Effector CD8-positive, alpha-beta T cell (primary cell): ENCODE measurements around the gene GPR32.
"Not testable (repeated sequence)": the region's sequence is repeated elsewhere in the genome, so short reads cannot be mapped to it uniquely, and the experiment has no call there.

Experiments used
- DNase-seq: peaks from one replicate; lab custom pipeline; 2025; lab: John Stamatoyannopoulos, UW

Gene GPR32

DNA sequence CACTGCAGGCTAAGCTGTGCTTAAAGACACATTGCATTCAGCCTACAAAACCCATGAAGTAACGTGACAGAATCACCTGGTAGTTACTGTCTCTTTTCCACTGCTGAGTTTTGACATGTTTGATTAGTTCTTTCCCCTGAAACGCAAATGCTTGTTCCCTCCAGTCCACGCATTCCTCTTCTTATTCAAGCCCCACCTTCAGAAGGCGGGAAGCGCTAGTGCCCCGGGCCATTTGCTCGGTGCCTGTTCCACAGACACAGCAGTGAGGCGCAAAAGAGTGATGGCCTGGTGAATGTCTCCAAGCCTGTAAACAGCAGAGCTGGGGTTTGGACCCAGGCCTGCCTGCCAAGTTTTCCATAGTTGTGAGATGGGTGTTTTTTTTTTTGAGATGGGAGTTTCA is 30.8 kb downstream of the GPR32 start:
- DNase-seq = no peak

DNA sequence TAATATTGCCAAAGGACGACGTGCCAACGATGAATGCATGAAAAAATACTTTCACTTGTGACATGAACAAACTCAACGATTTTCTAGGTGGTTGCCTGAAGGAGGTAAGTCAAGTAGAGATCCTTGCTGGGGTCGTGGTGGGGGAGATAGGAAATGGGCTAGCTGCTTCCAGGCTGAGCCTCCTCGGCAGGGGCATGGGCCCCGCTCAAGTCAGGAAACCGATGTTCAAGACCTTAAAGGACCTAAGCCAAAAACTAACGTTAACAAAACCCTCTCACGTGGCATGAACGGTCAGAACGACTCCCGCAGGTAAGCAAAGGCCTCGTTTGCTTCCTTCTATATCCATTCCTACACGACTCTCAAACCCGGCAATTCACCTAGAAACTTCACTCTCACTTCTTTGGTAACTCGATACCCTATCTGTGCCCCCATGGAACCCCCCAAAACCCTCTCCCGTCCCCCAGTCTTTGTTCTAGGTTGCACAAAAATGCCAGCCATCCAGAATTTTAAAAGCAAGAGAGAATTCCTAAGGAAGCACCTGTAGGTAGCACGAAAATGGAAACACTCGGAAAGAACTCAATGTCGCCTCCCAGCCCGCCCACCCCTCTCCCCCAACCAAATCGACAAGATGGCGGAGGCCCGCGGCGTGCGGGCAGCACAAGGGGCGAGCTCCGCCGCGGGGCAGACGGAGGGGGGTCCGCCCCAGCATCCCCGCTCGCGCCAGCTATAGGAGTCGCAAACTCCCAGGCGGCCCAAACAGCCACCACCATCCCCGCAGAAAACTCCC is 33.6 kb downstream of the GPR32 start:
- DNase-seq = no peak

DNA sequence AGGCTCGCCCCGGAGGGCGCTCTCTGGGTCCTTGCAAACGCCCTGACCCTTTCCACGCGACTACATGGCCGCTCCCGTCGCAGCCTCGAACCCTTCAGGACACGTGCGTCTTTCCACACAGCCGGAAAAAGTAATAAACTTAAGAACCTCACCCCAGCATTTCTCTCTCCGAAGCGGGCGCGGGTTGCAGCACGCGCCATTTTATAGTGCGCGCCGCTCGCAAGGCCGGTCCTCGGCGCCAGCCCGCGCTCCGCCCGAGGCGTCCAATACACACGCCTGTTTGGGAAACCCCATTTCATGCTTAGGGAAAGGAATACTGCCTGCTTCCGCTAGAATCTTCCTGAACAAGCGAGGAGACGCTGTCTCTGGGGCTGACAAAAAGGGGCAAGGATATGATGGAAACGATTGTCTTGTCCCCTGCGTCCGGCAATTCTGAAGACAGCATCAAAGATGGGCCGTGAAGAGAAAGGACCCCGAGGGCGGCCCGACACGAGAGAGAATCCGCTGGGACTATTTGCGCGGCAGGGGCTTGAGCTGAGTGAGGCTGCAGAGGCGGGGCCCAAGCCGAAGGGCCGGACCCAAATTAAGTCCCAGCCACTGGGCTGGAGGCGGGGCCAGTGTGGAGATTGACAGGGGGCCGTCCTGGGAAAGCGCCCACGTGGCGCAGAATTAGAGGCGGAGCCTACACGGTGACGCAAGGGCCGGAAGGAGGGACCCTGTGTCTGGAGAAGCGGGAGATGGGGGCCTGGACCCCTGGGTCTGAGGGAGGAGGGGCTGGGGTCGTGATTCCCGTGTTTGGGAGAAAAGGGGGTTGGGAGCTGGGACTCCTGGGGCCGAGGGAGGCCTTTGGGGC is 34.4 kb downstream of the GPR32 start:
- peak; percentile 96 for DNase-seq

DNA sequence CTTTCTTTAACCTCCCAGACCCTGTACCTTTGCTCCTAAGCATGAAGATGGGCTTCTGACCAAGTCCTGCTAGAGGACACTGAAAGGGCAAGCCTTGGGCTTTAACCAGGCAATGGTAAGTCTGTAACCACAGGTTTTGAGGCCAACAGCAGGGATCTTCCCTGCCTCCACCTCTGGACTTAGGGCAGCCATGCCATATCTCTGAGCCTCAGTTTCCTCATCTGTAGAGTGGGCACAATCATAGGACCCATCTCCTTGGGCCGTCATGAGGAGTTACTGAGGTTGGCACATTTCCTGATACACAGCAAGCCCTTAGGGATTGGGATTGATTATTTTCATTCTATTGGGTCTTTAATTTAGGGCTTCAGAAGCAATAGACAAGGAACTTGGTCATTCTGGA is 38.6 kb downstream of the GPR32 start:
- no peak for DNase-seq

DNA sequence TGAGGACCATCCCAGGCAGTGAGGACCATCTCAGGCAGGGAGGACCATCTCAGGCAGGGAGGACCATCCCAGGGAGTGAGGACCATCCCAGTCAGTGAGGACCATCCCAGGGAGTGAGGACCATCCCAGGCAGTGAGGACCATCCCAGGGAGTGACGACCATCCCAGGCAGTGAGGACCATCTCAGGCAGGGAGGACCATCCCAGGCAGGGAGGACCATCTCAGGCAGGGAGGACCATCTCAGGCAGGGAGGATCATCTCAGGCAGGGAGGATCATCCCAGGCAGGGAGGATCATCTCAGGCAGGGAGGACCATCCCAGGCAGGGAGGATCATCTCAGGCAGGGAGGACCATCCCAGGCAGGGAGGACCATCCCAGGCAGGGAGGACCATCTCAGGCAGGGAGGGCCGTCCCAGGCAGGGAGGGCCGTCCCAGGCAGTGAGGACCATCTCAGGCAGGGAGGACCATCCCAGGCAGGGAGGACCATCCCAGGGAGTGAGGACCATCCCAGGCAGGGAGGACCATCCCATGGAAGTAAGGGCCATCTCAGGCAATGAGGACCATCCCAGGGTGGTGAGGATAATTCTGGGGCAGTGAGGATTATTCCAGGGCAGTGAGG is 41.5 kb downstream of the GPR32 start:
- DNase-seq = not testable (repeated sequence)

DNA sequence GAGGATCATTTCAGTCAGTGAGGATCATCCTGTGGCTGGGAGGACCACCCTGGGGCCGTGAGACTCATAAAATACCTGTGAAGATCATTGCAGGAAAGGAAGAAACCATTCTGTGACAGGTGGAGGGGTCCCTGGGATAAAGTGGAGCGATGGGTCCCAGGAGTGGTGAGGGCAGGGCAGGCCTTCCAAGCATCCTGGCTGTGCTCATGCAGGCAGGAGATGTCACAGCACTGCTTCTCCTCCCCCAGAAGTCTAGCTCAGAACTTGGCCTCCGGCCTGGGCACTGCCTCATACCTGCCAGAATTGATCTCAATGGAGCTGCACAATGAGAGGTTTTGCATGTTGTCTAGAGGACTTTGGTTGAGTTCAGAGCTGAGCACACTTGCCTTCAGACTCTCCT is 42.2 kb downstream of the GPR32 start:
- DNase-seq = no peak

DNA sequence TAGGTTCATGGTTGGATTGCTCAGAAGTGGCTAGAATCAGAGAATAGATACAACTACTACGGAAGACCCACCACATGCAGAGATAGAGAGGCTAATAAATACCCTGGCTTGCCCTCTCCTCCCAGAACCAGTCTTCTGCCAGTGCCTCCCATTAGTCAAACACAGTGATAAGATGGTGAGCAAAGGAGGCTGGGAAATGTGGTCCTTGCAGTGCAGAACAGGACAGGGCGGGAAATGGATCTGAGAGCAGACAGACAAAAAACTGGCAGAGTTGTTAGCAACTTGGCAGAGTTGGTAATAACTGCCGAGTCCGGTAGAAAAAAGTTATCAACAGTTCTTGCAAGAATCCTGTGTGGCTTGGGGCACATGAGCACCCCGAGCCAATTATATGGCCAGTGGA is 44.6 kb downstream of the GPR32 start:
- no peak for DNase-seq

DNA sequence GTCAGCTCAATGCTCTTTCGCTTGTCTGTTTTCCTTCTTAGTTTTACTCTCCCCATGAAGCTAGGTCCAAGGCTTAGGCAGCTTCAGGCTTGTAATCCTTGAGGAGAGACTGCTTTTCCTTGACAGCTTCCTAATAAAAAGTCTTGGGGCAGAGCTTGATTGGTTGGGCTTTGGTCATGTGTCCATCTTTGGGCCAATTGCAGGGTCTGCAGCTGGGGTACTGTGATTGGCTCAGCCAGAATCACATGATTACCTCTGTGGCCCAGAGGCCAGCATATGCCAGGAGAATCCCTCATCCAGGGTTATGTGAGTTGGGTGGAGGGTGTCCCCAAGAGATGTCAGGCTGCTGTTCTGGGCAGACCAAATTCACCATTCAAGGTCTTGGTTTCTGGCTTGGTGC is 45.2 kb downstream of the GPR32 start:
- no peak for DNase-seq

DNA sequence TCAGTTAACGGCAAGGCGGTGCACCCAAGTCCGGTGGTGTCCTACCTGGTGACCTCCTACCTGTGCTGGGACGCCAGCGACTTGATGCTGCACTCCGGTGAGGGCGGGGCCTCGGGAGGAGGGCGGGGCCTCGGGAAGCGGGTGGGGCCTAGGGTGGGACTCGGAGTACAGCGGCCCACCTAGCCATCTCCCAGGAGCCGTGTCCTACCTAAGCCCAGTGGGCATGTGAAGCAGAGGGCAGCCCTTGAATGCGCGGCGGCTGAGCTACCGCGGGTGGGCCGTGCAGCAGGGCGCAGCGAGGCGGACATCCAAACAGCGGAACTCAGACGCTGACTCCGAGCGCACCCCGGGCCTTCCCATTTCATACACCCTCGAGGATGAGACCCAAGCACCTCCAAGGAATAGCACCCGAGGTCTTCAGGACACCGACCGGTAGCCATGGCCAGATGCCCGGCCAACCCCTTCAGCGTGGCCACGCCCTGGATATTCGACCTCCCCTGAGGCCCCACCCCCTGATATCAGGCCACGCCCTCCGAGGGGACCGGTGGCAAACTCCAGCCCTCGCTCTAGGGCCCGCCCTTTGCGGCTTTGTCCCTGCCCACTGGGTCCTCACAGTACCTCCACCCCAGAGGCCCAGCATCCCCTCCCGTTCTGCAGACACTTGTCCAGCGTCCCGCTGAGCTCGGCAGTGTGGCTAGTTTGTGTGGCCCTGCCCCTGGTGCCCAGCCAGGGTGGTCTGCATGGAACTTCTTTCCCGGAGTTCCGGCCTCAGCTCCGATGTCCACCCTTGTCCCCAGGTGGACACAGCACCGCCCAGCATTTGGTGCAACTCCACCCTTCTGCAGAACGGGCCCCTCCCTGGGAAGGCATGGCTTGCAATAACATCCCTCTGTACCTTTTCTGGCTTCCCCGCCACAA is 47.9 kb downstream of the GPR32 start:
- no peak for DNase-seq

DNA sequence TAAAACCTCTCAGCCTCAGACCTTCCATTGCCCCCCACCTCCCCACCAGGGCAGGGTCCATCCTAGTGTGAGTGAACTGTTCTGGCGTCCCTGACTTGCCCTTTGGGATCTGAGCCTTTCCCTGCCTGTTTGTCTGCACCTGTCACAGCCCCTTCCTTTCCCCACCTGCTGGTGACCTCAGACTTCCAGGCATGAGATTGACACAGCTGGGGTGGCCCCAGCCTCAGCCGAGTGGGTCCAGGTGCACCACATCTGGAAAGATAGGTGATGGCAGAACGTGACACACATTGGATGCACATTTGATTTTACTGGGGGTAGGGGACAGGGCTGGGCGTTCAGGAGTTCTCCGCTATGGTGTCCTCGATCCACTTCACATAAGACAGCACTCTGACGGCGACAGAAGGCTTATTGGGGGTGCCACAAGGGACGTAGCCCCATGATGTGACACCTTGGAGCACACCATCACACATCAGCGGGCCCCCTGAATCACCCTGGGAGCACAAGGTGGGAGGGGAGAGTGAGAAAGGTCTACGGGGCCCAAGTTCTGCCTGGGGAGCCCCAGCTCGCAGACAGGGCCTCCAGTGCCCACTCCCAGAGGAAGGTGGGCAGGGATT is 48.7 kb downstream of the GPR32 start:
- no peak for DNase-seq

DNA sequence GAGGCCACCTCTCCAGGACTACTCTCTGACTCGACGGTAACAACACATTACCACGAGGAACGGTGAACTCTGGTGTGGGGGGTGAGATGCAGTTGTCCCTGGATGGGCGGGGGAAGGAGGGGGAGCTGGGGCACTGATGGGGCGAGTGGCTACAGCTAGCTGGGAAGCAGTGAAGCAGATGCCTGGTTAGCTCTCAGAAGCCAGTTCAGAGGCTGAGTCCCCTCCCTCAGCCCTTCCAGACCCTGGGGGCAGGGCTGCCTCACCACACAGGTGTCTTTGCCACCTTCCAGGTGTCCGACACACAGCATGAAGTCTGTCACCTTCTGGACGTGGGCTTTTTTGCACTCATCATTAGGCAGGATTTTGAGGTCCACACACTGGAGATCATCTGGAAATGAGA is 49.4 kb downstream of the GPR32 start:
- DNase-seq = no peak

DNA sequence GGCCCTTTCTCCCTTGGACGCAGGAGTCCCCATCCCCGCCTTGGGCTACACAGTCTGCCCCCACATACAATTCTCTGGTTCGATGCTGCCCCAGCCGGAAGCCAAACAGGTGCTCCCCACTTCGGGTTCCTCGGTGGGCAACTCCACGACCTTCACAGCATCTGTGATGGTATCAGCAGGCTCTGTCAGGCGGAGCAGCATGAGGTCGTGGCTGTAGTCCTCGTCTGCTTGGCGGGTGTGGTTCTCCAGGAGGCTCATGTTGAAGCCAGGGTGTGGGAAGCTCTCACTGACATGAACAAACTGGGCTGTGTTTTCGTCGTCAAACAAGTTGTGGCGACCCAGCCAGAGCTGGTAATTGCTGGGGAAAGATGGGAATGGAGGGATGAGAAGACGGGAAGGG is 49.8 kb downstream of the GPR32 start:
- DNase-seq = no peak

DNA sequence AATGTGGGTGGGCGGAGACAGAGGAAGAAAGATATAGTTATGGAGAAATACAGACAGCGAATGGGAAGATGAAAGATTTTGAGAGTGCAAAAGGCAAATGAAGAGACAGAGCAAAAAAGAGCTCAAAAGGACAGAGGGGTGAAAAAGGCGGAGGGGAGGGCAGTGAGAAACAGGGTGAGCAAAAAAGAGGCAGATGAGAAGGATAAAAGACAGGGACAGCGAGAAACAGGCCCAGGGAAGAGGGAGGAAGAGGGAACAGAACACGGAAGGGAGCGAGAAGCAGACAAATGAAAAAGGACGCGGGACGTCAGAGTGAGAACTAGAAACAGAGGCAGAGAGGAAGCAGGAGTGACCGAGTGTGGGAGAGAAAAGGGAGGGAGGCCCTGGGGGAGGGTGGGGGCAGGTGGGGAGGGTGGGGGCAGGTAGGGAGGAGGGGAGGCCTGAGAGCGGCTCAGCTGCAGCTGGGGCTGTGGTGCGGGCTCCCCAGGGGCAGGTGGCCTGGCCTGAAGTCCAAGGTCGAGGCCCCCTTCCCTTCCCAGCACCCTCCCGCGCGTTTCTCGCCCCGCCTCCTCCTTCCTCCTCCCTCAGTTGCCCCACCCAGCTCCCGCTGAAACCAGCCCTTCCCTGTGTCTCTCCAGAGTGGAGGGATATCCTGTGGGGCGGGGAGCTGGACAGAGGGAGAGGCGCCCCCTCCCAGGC is 50.4 kb downstream of the GPR32 start:
- DNase-seq = no peak

DNA sequence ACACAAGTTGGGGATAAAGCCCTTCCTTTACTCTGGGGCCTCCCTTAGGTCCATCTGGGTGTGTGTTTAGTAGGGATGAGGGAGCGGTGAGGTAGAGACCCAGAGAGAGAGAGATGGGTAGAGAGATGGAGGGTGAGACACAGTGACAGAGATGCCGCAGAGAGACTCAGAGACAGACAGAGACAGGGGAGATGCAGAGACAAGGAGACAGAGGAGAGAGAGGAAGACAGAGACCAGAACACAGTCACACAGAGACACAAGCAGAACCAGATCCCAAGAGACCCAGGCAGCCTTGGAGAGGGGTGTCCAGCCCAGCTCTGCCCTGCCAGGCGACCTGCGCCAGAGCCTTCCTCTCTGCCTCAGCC is 51.0 kb downstream of the GPR32 start:
- no peak for DNase-seq
